Loucy (cell line): ENCODE data around the gene CTDSPL.
A peak's percentile ranks its signal among the peaks of the same experiment; 100 is the strongest.

Experiments used
- H2AFZ ChIP-seq: fragments of 200-600 bp; sonication (generic); 2 replicates; pipeline ENCODE4 v1.6.0; 2016; ENCODE audit warnings: antibody characterized with exemption, mild to moderate bottlenecking, low read length, moderate library complexity
- H3F3A ChIP-seq: fragments of 200-600 bp; 2 replicates; pipeline ENCODE4 v1.6.0; 2016; ENCODE audit warnings: antibody characterized with exemption, low read depth, mild to moderate bottlenecking
- H3K27me3 ChIP-seq: fragments of 200-600 bp; sonication (generic); 2 replicates; pipeline ENCODE4 v1.6.1; 2014; ENCODE audit warnings: low read length, mild to moderate bottlenecking; ENCODE audit not compliant: insufficient read depth, poor library complexity, severe bottlenecking
- H3K36me3 ChIP-seq: fragments of 200-600 bp; sonication (generic); 2 replicates; pipeline ENCODE4 v1.6.1; 2016; ENCODE audit warnings: low read length; ENCODE audit not compliant: insufficient read depth
- H3K4me1 ChIP-seq: fragments of 200-600 bp; sonication (generic); 2 replicates; pipeline ENCODE4 v1.5.1; 2014; ENCODE audit warnings: low read length, mild to moderate bottlenecking; ENCODE audit not compliant: insufficient read depth, poor library complexity, severe bottlenecking
- H3K4me2 ChIP-seq: fragments of 200-600 bp; sonication (generic); 2 replicates; pipeline ENCODE4 v1.6.0; 2014; ENCODE audit warnings: antibody characterized with exemption, low read length, low read depth, mild to moderate bottlenecking; ENCODE audit not compliant: poor library complexity, severe bottlenecking
- H3K4me3 ChIP-seq: fragments of 200-600 bp; sonication (generic); 2 replicates; pipeline ENCODE4 v1.5.1; 2014; ENCODE audit warnings: low read length, mild to moderate bottlenecking, mixed read lengths; ENCODE audit not compliant: poor library complexity, severe bottlenecking
- H3K79me2 ChIP-seq: fragments of 200-600 bp; sonication (generic); 2 replicates; pipeline ENCODE4 v1.6.1; 2014; ENCODE audit warnings: low read length; ENCODE audit not compliant: insufficient read depth
- H3K9ac ChIP-seq: fragments of 200-600 bp; sonication (generic); 2 replicates; pipeline ENCODE4 v1.6.0; 2014; ENCODE audit warnings: mild to moderate bottlenecking, low read depth, low read length, moderate library complexity; ENCODE audit not compliant: poor library complexity, severe bottlenecking
- H3K9me2 ChIP-seq: fragments of 200-600 bp; sonication (generic); replicated peaks from 2 replicates; pipeline ENCODE4 v1.6.1; 2016; ENCODE audit warnings: low read depth, low read length, mixed read lengths
- H3K9me3 ChIP-seq: fragments of 200-600 bp; sonication (generic); 2 replicates; pipeline ENCODE4 v1.6.1; 2014; ENCODE audit warnings: mild to moderate bottlenecking, antibody characterized with exemption, low read length, low read depth; ENCODE audit not compliant: insufficient read depth
- H4K20me1 ChIP-seq: fragments of 200-600 bp; sonication (generic); 2 replicates; pipeline ENCODE4 v1.6.0; 2014; ENCODE audit warnings: antibody characterized with exemption, low read length, mild to moderate bottlenecking; ENCODE audit not compliant: insufficient read depth, poor library complexity, severe bottlenecking
- EZH2phosphoT487 ChIP-seq: fragments of 200-600 bp; IDR thresholded peaks from 2 replicates; pipeline ENCODE4 v1.6.1; 2018; ENCODE audit warnings: antibody characterized with exemption, mild to moderate bottlenecking, moderate library complexity, borderline replicate concordance
- TF ChIP-seq, protein P1 (sequence below): fragments of 200-600 bp; sonication (generic); conservative IDR thresholded peaks from 2 replicates; pipeline ENCODE4 v1.5.1; 2014; ENCODE audit warnings: mild to moderate bottlenecking, antibody characterized with exemption, low read length

CTDSPL gene

DNA sequence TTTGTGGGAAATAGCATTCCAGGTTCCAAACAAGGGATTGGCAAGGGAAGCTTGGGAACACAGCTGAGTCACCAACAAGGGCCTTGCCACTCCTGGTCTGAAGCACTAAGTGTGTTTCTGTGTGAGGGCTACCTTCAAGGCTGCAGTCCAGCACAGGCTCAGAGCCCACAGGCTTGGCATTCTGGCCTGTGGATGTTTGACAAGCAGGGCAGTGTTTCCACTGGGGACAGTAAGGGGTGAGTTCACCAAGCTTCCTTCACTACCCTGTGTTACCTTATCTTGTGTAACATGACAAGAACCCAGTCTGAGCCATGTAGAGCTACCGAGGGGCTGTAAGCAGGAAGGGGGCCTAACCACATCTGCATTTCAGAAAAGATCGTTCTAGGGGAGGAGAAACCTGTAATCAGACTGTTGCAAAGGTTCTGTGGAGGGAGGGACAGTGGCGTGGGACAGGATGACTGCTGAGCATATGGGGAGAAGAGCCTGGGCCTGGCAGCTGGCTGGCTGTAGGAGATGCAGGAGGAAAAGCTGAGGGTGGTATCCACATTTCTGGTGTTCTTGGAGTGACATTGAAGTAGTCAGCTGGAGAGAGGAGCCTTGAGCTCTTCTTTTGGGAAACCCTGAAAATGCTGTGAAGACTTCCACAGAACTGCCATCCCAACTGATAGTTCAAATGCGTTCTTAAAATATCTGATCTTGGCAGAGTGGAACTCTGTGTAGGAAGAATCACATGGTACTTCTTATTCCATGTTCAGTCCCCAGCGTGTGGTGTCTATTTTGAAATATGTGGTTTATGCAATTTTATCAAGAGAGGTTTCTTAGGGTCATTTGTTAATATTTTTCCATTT, 61.3 kb downstream of the CTDSPL start:
- peak overlapping the region; percentile 63 for H3K4me2 ChIP-seq
- H3K9me3 ChIP-seq = no peaks in the 10 kb centered on the region
- peak overlapping the region; percentile 10 for H3K4me3 ChIP-seq
- H3K9ac ChIP-seq = peak overlapping the region; percentile 59
- no peak overlapping the region for H2AFZ ChIP-seq
- H3K4me1 ChIP-seq = peaks cover 70% of the 10 kb centered on the region
- H3K27me3 ChIP-seq = no peaks in the 10 kb centered on the region
- H4K20me1 ChIP-seq = no peaks in the 10 kb centered on the region
- no peaks in the 10 kb centered on the region for H3K79me2 ChIP-seq
- H3K36me3 ChIP-seq = no peaks in the 10 kb centered on the region
- no peaks in the 10 kb centered on the region for H3K9me2 ChIP-seq
- no peak for TF ChIP-seq EZH2phosphoT487
- TF ChIP-seq, protein P1, sequence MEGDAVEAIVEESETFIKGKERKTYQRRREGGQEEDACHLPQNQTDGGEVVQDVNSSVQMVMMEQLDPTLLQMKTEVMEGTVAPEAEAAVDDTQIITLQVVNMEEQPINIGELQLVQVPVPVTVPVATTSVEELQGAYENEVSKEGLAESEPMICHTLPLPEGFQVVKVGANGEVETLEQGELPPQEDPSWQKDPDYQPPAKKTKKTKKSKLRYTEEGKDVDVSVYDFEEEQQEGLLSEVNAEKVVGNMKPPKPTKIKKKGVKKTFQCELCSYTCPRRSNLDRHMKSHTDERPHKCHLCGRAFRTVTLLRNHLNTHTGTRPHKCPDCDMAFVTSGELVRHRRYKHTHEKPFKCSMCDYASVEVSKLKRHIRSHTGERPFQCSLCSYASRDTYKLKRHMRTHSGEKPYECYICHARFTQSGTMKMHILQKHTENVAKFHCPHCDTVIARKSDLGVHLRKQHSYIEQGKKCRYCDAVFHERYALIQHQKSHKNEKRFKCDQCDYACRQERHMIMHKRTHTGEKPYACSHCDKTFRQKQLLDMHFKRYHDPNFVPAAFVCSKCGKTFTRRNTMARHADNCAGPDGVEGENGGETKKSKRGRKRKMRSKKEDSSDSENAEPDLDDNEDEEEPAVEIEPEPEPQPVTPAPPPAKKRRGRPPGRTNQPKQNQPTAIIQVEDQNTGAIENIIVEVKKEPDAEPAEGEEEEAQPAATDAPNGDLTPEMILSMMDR = 0 out of 2 replicates have a peak, but pooled peaks have one; percentile 16
- no peaks in the 10 kb centered on the region for H3F3A ChIP-seq

DNA sequence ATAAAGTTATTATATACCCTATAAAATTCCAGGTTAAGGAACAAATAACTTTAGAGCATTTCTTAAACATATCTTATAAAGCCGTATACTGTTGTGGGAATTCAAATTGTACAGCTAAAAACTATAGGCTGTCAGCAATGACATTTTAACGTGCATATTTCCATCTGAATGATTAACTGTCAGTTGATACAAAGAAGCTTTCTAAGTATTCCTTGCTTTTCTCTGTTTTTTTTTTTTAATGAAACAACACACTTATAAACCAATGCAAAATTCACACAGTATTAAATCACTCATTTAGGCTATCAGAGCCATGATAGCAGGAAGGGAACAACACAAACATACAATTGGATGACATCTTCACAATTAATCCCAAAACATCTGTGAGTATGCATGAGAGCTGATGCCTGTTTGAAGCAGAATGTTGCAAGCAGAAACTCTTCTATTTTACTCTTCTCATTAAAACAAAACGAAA, 61.9 kb downstream of the CTDSPL start:
- H3F3A ChIP-seq = no peaks in the 10 kb centered on the region
- peaks cover 67% of the 10 kb centered on the region for H3K4me1 ChIP-seq
- no peaks in the 10 kb centered on the region for H4K20me1 ChIP-seq
- no peaks in the 10 kb centered on the region for H3K36me3 ChIP-seq
- TF ChIP-seq EZH2phosphoT487 = no peak
- TF ChIP-seq, protein P1 = no peak
- H3K79me2 ChIP-seq = no peaks in the 10 kb centered on the region
- no peaks in the 10 kb centered on the region for H3K27me3 ChIP-seq
- H3K4me3 ChIP-seq = no peak overlapping the region
- peak overlapping the region; percentile 59 for H3K9ac ChIP-seq
- no peak overlapping the region for H2AFZ ChIP-seq
- peak overlapping the region; percentile 63 for H3K4me2 ChIP-seq
- H3K9me3 ChIP-seq = no peaks in the 10 kb centered on the region
- H3K9me2 ChIP-seq = no peaks in the 10 kb centered on the region

DNA sequence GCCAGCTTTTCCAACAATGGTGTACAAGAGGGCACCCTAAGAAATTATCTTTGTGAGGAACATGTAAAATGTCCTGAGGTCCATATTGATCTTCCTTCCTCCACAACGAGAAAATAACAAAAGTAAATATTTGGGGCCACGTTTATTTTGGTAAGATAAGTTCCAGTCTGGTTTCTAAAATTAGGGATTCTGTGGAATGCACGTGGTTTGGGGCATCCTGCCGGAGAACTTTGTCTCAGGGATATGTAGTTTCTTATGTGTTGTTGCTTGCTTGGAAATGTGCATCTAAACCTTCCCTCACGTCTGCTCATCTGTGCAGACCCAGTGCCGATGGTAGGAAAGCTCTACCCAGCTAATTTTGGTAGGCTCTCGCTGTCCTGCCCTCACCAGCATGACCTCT, 62.8 kb downstream of the CTDSPL start:
- no peaks in the 10 kb centered on the region for H3K27me3 ChIP-seq
- no peaks in the 10 kb centered on the region for H3K36me3 ChIP-seq
- H3K4me2 ChIP-seq = no peak overlapping the region
- no peaks in the 10 kb centered on the region for H4K20me1 ChIP-seq
- no peaks in the 10 kb centered on the region for H3K9me3 ChIP-seq
- H3K4me3 ChIP-seq = no peak overlapping the region
- H3K4me1 ChIP-seq = peaks cover 63% of the 10 kb centered on the region
- H2AFZ ChIP-seq = no peak overlapping the region
- H3K79me2 ChIP-seq = no peaks in the 10 kb centered on the region
- no peaks in the 10 kb centered on the region for H3F3A ChIP-seq
- TF ChIP-seq EZH2phosphoT487 = no peak
- TF ChIP-seq, protein P1 = no peak
- no peaks in the 10 kb centered on the region for H3K9me2 ChIP-seq
- peak overlapping the region; percentile 59 for H3K9ac ChIP-seq
